Bronchial epithelial cell (primary cell): Measurements from ENCODE around the gene PGP. TPM values are rescaled to one million over a fixed set of nuclear protein-coding genes. Genes with fewer than 3 reads are reported as not detected.

ENCODE experiments used
- DNase-seq: peaks from one replicate; pipeline ENCODE4 v3.0.0-alpha.2; 2010; ENCODE audit warnings: low read depth
- FAIRE-seq: peaks from 2 replicates; lab custom pipeline; 2011; peaks lifted over from hg19 to GRCh38; lab: Jason Lieb, UNC
- H3K27me3 ChIP-seq: 2 replicates; pipeline ENCODE4 v1.5.1; 2011; ENCODE audit warnings: low read length; ENCODE audit not compliant: control insufficient read depth, insufficient read depth
- H3K36me3 ChIP-seq: 2 replicates; pipeline ENCODE4 v1.5.1; 2011; ENCODE audit warnings: low read length; ENCODE audit not compliant: control insufficient read depth, insufficient read depth
- H3K4me3 ChIP-seq: 2 replicates; pipeline ENCODE4 v1.5.1; 2011; ENCODE audit warnings: mild to moderate bottlenecking, low read depth, low read length, control low read depth
- CTCF ChIP-seq: IDR thresholded peaks from 2 replicates; pipeline ENCODE4 v1.5.1; 2011; ENCODE audit warnings: mild to moderate bottlenecking, moderate library complexity, low read length, control low read depth, inconsistent platforms; ENCODE audit not compliant: insufficient read depth, severe bottlenecking
- total RNA-seq: library from RNA; depleted of rRNA; stranded (reverse); fragments of >200 nt; gene quantifications from 2 replicates; pipeline ENCODE4 v1.2.1, GENCODE V29; 2014

PGP gene
- total RNA-seq, 1 donor from 2014 or later, result 9.5 TPM

- DNase-seq (no peak), FAIRE-seq (no peak)
- Histone ChIP-seq H3K36me3 (peaks cover 18% of the 10 kb centered on the region), H3K27me3 (no peaks in the 10 kb centered on the region), H3K4me3 (no peak overlapping the region)
- TF ChIP-seq CTCF, result no peak
Measured at GRCh38 chr16:2209258-2210008, 5.2 kb downstream of the PGP start.

GRCh38 chr16:2208772-2209171 is 5.9 kb downstream of the PGP start:
- H3K27me3 ChIP-seq, result no peaks in the 10 kb centered on the region
- H3K36me3 ChIP-seq, result peaks cover 18% of the 10 kb centered on the region
- FAIRE-seq (no peak), DNase-seq (no peak)
- no peak for TF ChIP-seq CTCF
- no peak overlapping the region for H3K4me3 ChIP-seq

GRCh38 chr16:2208308-2208707 is 6.3 kb downstream of the PGP start:
- Histone ChIP-seq H3K4me3 (no peak overlapping the region), H3K27me3 (no peaks in the 10 kb centered on the region), H3K36me3 (peaks cover 18% of the 10 kb centered on the region)
- no peak for FAIRE-seq
- DNase-seq, result no peak
- TF ChIP-seq CTCF, result no peak

- H3K36me3 ChIP-seq, result peaks cover 18% of the 10 kb centered on the region
- DNase-seq, result no peak
- FAIRE-seq, result no peak
- no peak overlapping the region for H3K4me3 ChIP-seq
- TF ChIP-seq CTCF, result no peak
- no peaks in the 10 kb centered on the region for H3K27me3 ChIP-seq
Measured at GRCh38 chr16:2207872-2208271, 6.8 kb downstream of the PGP start.

GRCh38 chr16:2206780-2207433 is 7.7 kb downstream of the PGP start:
- no peak for TF ChIP-seq CTCF
- Histone ChIP-seq H3K36me3 (peaks cover 17% of the 10 kb centered on the region), H3K27me3 (no peaks in the 10 kb centered on the region), H3K4me3 (no peak overlapping the region)
- no peak for FAIRE-seq
- no peak for DNase-seq
